Epithelial cell of esophagus (primary cell): Measurements from ENCODE around the gene SH3GL2.

ENCODE experiments used
- DNase-seq: peaks from one replicate; pipeline ENCODE4 v3.0.0; 2010; ENCODE audit warnings: low read depth
- H3K4me3 ChIP-seq: 2 replicates; pipeline ENCODE4 v1.5.1; 2011; ENCODE audit warnings: mild to moderate bottlenecking, low read length, control low read depth
- TF ChIP-seq, protein P1 (sequence below): IDR thresholded peaks from 2 replicates; pipeline ENCODE4 v1.5.1; 2011; ENCODE audit warnings: low read depth, mild to moderate bottlenecking, low read length, control low read depth, inconsistent platforms; ENCODE audit not compliant: insufficient read depth; ENCODE audit errors: missing control alignments

Gene SH3GL2

DNA sequence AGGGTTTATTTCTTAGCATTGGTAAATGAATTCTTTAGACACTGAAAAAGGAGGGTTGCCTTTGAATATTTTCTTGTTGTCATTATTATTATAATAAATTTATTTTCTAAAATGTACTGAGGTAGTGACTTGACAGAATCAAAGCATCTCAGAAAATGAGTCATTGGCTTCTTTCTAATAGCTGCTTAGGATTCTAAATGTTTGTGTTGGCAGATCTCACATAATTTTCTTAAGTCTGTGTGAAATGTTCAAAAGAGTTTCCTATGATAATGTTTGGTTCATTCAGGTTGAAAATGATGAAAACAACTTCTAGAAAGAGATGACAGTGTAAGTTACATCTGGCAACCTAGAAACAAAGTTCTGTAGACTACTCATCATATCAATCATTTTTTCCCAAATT lies 69.7 kb downstream of the SH3GL2 start:
- TF ChIP-seq, protein P1, sequence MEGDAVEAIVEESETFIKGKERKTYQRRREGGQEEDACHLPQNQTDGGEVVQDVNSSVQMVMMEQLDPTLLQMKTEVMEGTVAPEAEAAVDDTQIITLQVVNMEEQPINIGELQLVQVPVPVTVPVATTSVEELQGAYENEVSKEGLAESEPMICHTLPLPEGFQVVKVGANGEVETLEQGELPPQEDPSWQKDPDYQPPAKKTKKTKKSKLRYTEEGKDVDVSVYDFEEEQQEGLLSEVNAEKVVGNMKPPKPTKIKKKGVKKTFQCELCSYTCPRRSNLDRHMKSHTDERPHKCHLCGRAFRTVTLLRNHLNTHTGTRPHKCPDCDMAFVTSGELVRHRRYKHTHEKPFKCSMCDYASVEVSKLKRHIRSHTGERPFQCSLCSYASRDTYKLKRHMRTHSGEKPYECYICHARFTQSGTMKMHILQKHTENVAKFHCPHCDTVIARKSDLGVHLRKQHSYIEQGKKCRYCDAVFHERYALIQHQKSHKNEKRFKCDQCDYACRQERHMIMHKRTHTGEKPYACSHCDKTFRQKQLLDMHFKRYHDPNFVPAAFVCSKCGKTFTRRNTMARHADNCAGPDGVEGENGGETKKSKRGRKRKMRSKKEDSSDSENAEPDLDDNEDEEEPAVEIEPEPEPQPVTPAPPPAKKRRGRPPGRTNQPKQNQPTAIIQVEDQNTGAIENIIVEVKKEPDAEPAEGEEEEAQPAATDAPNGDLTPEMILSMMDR = no peak
- no peak overlapping the region for H3K4me3 ChIP-seq
- no peak for DNase-seq

DNA sequence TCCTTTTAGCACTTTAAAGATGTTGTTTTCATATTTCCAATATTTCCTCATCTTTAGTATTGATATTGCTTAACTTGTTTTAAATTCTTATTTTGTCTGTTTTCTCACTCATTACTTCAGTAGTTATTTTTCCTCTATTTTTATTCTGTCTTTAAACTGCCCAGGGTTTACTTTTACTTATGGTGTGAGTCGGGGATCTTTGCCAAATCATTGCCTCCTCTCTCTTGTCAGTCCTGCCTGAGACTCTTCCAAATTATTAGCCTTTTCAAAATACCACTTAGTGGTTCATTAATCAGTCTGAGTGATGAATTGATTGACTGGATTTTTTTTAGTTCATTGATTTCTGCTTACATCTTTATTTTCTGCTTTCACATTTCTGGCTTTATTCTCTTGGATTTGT lies 72.9 kb downstream of the SH3GL2 start:
- no peak overlapping the region for H3K4me3 ChIP-seq
- no peak for DNase-seq
- TF ChIP-seq, protein P1 = no peak

DNA sequence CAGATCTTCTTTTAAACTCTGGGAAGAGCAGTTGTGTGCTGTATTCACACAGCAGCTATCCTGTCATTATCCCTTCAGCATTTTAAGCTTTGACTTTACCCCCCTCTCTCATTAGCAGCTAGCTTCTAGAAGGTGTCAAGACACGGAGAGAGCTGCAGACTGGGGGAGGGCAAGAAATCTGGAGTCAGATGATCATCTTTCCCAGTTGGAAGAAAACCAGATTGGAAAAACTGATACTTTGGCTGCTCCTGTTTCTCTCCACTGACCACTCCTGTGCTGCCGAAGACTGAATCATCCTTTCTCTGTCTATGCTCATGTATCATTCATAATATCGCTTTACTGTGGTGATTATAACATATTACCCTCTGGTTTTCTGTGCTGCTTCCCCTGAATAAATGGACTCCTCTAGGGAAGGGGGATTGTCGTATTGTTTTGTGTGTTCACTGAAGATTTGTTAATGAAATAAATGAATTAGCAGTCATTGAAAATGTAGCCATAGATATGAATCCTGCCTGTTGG lies 75.1 kb downstream of the SH3GL2 start:
- no peak for DNase-seq
- H3K4me3 ChIP-seq = no peak overlapping the region
- TF ChIP-seq, protein P1 = no peak

DNA sequence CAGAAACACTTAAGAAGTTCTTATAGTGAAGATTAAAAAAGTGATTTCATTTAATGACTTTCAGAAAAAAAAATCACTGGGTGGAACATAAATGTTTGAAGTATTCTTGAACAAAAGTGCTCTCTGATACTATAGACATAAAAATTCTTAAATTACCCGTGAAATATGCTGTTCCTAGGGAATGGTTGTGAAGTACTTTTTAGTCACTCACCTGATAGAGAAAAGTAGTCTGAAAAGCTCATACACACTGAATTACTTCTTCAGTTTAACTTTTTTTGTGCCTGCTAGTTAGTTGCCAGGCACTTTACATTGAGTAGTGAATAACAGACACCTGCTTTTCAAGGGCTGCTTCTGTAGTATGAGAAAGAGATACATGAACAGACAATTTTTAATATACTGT lies 78.0 kb downstream of the SH3GL2 start:
- no peak for DNase-seq
- no peak overlapping the region for H3K4me3 ChIP-seq
- TF ChIP-seq, protein P1 = no peak

DNA sequence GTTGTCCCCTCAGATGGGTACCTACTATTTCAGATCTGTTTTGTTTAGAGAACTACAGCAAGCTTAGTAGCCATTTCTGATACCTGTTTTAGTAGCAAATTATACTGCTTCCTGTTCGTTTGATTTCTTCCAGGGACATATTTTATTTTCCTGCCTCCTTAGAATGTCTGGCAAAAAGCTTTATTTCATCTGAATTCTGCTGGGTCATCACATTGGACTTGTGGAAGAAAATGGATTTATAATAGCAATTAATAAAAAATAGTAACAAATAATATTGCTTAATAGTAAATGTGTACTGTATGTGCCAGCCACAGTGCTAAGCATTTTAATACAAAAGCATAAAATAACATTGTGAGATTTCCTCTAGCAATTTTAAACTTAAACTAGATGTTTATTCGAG lies 79.4 kb downstream of the SH3GL2 start:
- no peak for DNase-seq
- H3K4me3 ChIP-seq = no peak overlapping the region
- TF ChIP-seq, protein P1 = no peak

DNA sequence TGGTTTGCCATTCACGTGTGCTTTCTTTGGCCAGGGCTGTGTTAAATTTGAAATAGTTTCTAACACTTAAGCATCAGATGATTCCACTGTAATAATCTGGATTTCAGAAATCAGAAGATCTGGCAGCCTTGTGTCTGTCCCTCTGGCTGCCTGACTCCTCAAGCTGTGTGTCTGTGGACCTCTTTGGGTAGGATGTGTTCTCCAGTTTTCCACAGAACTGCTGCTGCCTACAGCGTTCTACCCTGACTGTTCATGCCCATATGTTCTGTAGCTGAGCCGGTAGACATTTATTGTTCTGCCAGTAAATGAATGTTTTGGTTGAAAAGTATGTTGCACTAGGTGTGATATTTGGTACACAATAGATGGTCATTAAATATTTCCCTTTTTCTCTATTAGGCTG lies 81.3 kb downstream of the SH3GL2 start:
- TF ChIP-seq, protein P1 = no peak
- DNase-seq = no peak
- no peak overlapping the region for H3K4me3 ChIP-seq

DNA sequence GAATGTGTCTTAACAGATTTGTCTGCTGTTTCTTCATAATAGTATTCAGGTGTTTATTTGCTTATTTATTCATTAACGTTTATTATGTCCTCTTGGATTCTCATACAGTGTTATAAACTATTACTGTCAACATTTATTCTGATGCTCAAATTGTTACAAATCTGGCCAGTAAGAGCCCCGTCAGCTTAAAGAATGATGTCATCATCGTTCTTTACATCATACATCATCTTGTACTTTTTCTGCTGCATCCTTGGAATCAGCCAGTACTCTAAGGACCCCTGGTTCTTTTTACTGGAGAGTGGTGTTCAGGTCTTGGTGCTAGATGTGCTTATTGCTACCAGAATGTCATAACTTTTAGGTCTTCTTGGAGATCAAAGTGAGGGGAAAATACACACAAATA lies 86.6 kb downstream of the SH3GL2 start:
- TF ChIP-seq, protein P1 = no peak
- no peak for DNase-seq
- no peak overlapping the region for H3K4me3 ChIP-seq
